Tibial nerve (tissue), 4 donors: ENCODE measurements around the gene SMARCC1.

Experiments
- CTCF ChIP-seq, 5 experiments: fragments of 200-600 bp in 3 of 5; fragments of 450-650 bp in 2 of 5; sonication (generic) in 3 of 5; IDR thresholded peaks; one replicate each; pipeline ENCODE4 v1.5.1; 2016 to 2019; ENCODE audit warnings: antibody characterized with exemption in 5 of 5, mild to moderate bottlenecking in 3 of 5, moderate library complexity in 2 of 5
- EP300 ChIP-seq, 2 donors: sonication (generic); formaldehyde crosslinking; IDR thresholded peaks; one replicate each; pipeline ENCODE4 v1.6.1; 2017; ENCODE audit warnings: antibody characterized with exemption in 2 of 2, mild to moderate bottlenecking in 1 of 2

- no peak for TF ChIP-seq EP300 (IDR thresholded peaks at IDR 0.05)
- no peak for TF ChIP-seq CTCF (IDR thresholded peaks at IDR 0.05)
Measured at GRCh38 chr3:47804577-47804976, 22.9 kb upstream of the SMARCC1 start.
